ENCODE data around the gene SPTB. TPM values are rescaled to one million over a fixed set of nuclear protein-coding genes. Genes with fewer than 3 reads are reported as not detected.

Gene SPTB
- total and polyA plus RNA-seq, 10 of the 15 experiments (the other 5 are each of a cell fraction or from before 2014, with no cell fraction given): under 0.01 to 0.04 (median 0.02) TPM; not detected in 4

- in situ Hi-C loops (cut with MboI): no loop called here
- ChIA-PET POLR2A (no interaction called here), SMC1A (ENCODE audit: uncharacterized antibody, unreplicated experiment) (no interaction called here), RAD21 (ENCODE audit: unreplicated experiment) (interaction anchor here (1.0 kb wide), 1 partner anchor 41 kb away, joined by 3 read pairs; no protein-coding TSS in a partner anchor), CTCF (no interaction called here)
- peaks cover 0 to 4% of the 10 kb centered on the region in 2 experiments; a peak in 1 of 4 replicates for H3K27me3 ChIP-seq (replicated peaks in 1 of 2; ENCODE audit: control insufficient read depth in 2 of 2, insufficient read depth in 2 of 2, low read length in 1 of 2)
- H3K4me1 ChIP-seq (ENCODE audit: control insufficient read depth, insufficient read depth, low read length): peaks cover 5% of the 10 kb centered on the region; the same call in 1 of the 2 replicates
- no peak for FAIRE-seq
- no peak overlapping the region for H3K27ac ChIP-seq (ENCODE audit: control insufficient read depth, insufficient read depth)
- DNase-seq (ENCODE audit: low read depth, low spot score): no peak
- intact Hi-C loops (cut with micrococcal nuclease; ENCODE audit: unreplicated experiment): no loop called here
- no peak overlapping the region for H2AFZ ChIP-seq (ENCODE audit: control insufficient read depth, low read depth, low read length)
- no peak overlapping the region for H3K4me2 ChIP-seq (ENCODE audit: control insufficient read depth, insufficient read depth)
- no peak for ATAC-seq
- no TSS peak for BruUV-seq (replicated peaks)
- no peak overlapping the region for H3K9ac ChIP-seq (ENCODE audit: control insufficient read depth, insufficient read depth, low read length)
- H3K4me3 ChIP-seq: no peak overlapping the region
- no peaks in the 10 kb centered on the region for H3K79me2 ChIP-seq (ENCODE audit: control insufficient read depth, insufficient read depth, low read length)
- no peaks in the 10 kb centered on the region for H4K20me1 ChIP-seq (ENCODE audit: control insufficient read depth, insufficient read depth)
- H3K9me3 ChIP-seq (replicated peaks; ENCODE audit: control insufficient read depth, insufficient read depth, low read length): peaks cover 2% of the 10 kb centered on the region; the same call in 2 of the 3 replicates
- no peaks in the 10 kb centered on the region for H3K36me3 ChIP-seq (ENCODE audit: control insufficient read depth in 2 of 2, insufficient read depth in 2 of 2, low read length in 1 of 2)
- TF ChIP-seq ZNF274 (IDR thresholded peaks at IDR 0.05; ENCODE audit: insufficient read depth, insufficient read length) (no peak), HDAC6 (IDR thresholded peaks at IDR 0.05; ENCODE audit: unreplicated experiment) (no peak), PAX5 (IDR thresholded peaks at IDR 0.05; ENCODE audit: borderline replicate concordance, low read depth, low read length) (no peak), NKRF (conservative IDR thresholded peaks at IDR 0.05) (no peak), RB1 (IDR thresholded peaks at IDR 0.05; ENCODE audit: borderline replicate concordance) (no peak), DPF2 (IDR thresholded peaks at IDR 0.05) (no peak), WRNIP1 (IDR thresholded peaks at IDR 0.05; ENCODE audit: borderline replicate concordance, low read depth, low read length) (no peak), PKNOX1 (IDR thresholded peaks at IDR 0.05) (no peak), TCF12 (IDR thresholded peaks at IDR 0.05; ENCODE audit: low read depth, low read length) (no peak), FOXK2 (IDR thresholded peaks at IDR 0.05) (no peak), SMARCA5 (IDR thresholded peaks at IDR 0.05) (no peak), HCFC1 (IDR thresholded peaks at IDR 0.05; ENCODE audit: low read length) (no peak), ZBTB40 (IDR thresholded peaks at IDR 0.05; ENCODE audit: borderline replicate concordance) (no peak), MXI1 (IDR thresholded peaks at IDR 0.05; ENCODE audit: low read depth, low read length) (no peak), ZBTB33 (IDR thresholded peaks at IDR 0.05) (no peak), YBX1 (IDR thresholded peaks at IDR 0.05) (no peak), ASH2L (IDR thresholded peaks at IDR 0.05; ENCODE audit: borderline replicate concordance, low read depth) (no peak), SMC3 (IDR thresholded peaks at IDR 0.05; ENCODE audit: borderline replicate concordance, low read length) (no peak), EED (IDR thresholded peaks at IDR 0.05; ENCODE audit: low read depth) (no peak)
Measured at GRCh38 chr14:64713677-64714076, 166.0 kb downstream of the SPTB start.
